GM23338 (cell line): Measurements from ENCODE around the gene CFAP57. TPM values are rescaled to one million over a fixed set of nuclear protein-coding genes. Genes with fewer than 3 reads are reported as not detected.

Experiments used
- ATAC-seq: fragments of 200-7000 bp; cut with Tn5 transposase; 3 replicates; pipeline ENCODE4 v1.9.1; 2020
- DNase-seq: peaks from one replicate; pipeline ENCODE4 v3.0.0-alpha.2; 2015; ENCODE audit warnings: low spot score
- H2AFZ ChIP-seq: fragments of 200-600 bp; sonication (generic); 2 replicates; pipeline ENCODE4 v1.8.0; 2016; ENCODE audit warnings: antibody characterized with exemption, mild to moderate bottlenecking, moderate library complexity
- H3F3A ChIP-seq: fragments of 200-600 bp; sonication (generic); replicated peaks from 2 replicates; pipeline ENCODE4 v1.8.0; 2017; ENCODE audit warnings: antibody characterized with exemption, mixed run types, low read depth
- H3K27ac ChIP-seq: fragments of 200-600 bp; sonication (generic); 2 replicates; pipeline ENCODE4 v1.6.1; 2016; ENCODE audit warnings: low read depth
- H3K27me3 ChIP-seq: fragments of 200-600 bp; sonication (generic); 2 replicates; pipeline ENCODE4 v1.8.0; 2016; ENCODE audit warnings: mild to moderate bottlenecking, mixed run types, moderate library complexity; ENCODE audit not compliant: insufficient read depth
- H3K36me3 ChIP-seq: fragments of 200-600 bp; sonication (generic); 2 replicates; pipeline ENCODE4 v1.8.0; 2016; ENCODE audit warnings: mild to moderate bottlenecking; ENCODE audit not compliant: insufficient read depth
- H3K4me1 ChIP-seq: fragments of 200-600 bp; sonication (generic); 2 replicates; pipeline ENCODE4 v1.8.0; 2016; ENCODE audit warnings: mild to moderate bottlenecking, moderate library complexity; ENCODE audit not compliant: insufficient read depth
- H3K4me2 ChIP-seq: fragments of 200-600 bp; sonication (generic); 2 replicates; pipeline ENCODE4 v1.7.1; 2017; ENCODE audit warnings: mixed run types
- H3K4me3 ChIP-seq: fragments of 200-600 bp; sonication (generic); 2 replicates; pipeline ENCODE4 v1.6.1; 2016; ENCODE audit warnings: mixed run types
- H3K79me2 ChIP-seq: fragments of 200-600 bp; sonication (generic); replicated peaks from 2 replicates; pipeline ENCODE4 v1.8.0; 2017; ENCODE audit warnings: mild to moderate bottlenecking; ENCODE audit not compliant: insufficient read depth
- H3K9me2 ChIP-seq: fragments of 200-600 bp; sonication (generic); 2 replicates; pipeline ENCODE4 v1.8.0; 2017; ENCODE audit not compliant: insufficient read depth
- H4K20me1 ChIP-seq: fragments of 200-600 bp; sonication (generic); replicated peaks from 2 replicates; pipeline ENCODE4 v1.8.0; 2017; ENCODE audit warnings: mild to moderate bottlenecking; ENCODE audit not compliant: insufficient read depth
- H3K27ac Mint-ChIP-seq: 2 replicates; pipeline ENCODE4 v1.8.0; 2020; ENCODE audit warnings: inconsistent platforms, mild to moderate bottlenecking, moderate library complexity, mixed read lengths
- H3K27me3 Mint-ChIP-seq: 3 replicates; pipeline ENCODE4 v1.8.0; 2022; ENCODE audit warnings: low read depth, mild to moderate bottlenecking, moderate library complexity, mixed read lengths, inconsistent platforms; ENCODE audit not compliant: insufficient read depth, poor library complexity
- H3K36me3 Mint-ChIP-seq: 3 replicates; pipeline ENCODE4 v1.8.0; 2021; ENCODE audit warnings: low read depth, mild to moderate bottlenecking, inconsistent platforms, moderate library complexity, mixed read lengths
- H3K4me1 Mint-ChIP-seq: 3 replicates; pipeline ENCODE4 v1.8.0; 2020; ENCODE audit warnings: mild to moderate bottlenecking, inconsistent platforms, mixed read lengths
- H3K4me3 Mint-ChIP-seq: 3 replicates; pipeline ENCODE4 v1.8.0; 2021; ENCODE audit warnings: moderate library complexity, mild to moderate bottlenecking, inconsistent platforms, mixed read lengths
- H3K9me3 Mint-ChIP-seq: 3 replicates; pipeline ENCODE4 v1.8.0; 2020; ENCODE audit warnings: moderate library complexity, mild to moderate bottlenecking, inconsistent platforms, mixed read lengths
- CTCF ChIP-seq, 2 experiments: fragments of 200-600 bp in 1 of 2; sonication (generic) in 1 of 2; conservative IDR thresholded peaks; 2 replicates each; pipeline versions ENCODE4 v1.5.1 to v1.6.1; 2016 to 2017; ENCODE audit warnings: antibody characterized with exemption in 2 of 2, low read depth in 2 of 2, mild to moderate bottlenecking in 2 of 2, moderate library complexity in 1 of 2
- EZH2 ChIP-seq: fragments of 200-600 bp; sonication (generic); IDR thresholded peaks from one replicate; pipeline ENCODE4 v1.8.0; 2017; ENCODE audit warnings: antibody characterized with exemption, mild to moderate bottlenecking, low read depth; ENCODE audit not compliant: unreplicated experiment
- NANOG ChIP-seq: IDR thresholded peaks from 2 replicates; pipeline ENCODE4 v1.6.1; 2016; ENCODE audit warnings: antibody characterized with exemption, borderline replicate concordance
- ZNF114 ChIP-seq: fragments of 250-450 bp; sonication (Bioruptor Pico); IDR thresholded peaks from 2 replicates; pipeline ENCODE4 v1.5.0; 2020; ENCODE audit warnings: mild to moderate bottlenecking, moderate library complexity
- ZNF331 ChIP-seq: fragments of 250-450 bp; sonication (Bioruptor Pico); IDR thresholded peaks from 2 replicates; pipeline ENCODE4 v1.5.0; 2020; ENCODE audit warnings: low read depth, mild to moderate bottlenecking, moderate library complexity
- ZNF462 ChIP-seq: fragments of 250-450 bp; sonication (Bioruptor Pico); IDR thresholded peaks from 2 replicates; pipeline ENCODE4 v1.5.0; 2020; ENCODE audit warnings: mild to moderate bottlenecking, moderate library complexity
- polyA plus RNA-seq: library from polyadenylated mRNA; unstranded; fragments of >200 nt; fragmentation: Nextera tagmentation; extraction: Ambion mirVana; gene quantifications from 2 replicates; pipeline ENCODE4 v1.2.1, GENCODE V29; 2016
- total RNA-seq: library from RNA; depleted of rRNA; stranded (reverse); fragments of >200 nt; shearing (Covaris generic); gene quantifications from 2 replicates; pipeline ENCODE4 v1.2.3, GENCODE V29; 2014

The CFAP57 gene
- total and polyA plus RNA-seq, 2 experiments from 2014 or later, result 0.37 to 0.38 TPM

GRCh38 chr1:43194509-43194908, 22.4 kb downstream of the CFAP57 start (continued):
- TF ChIP-seq ZNF462 (CRISPR knock-in tag), result no peak
- TF ChIP-seq ZNF114 (CRISPR knock-in tag), result no peak
- TF ChIP-seq EZH2, result no peak
- no peak for TF ChIP-seq NANOG

GRCh38 chr1:43197343-43198127, 25.4 kb downstream of the CFAP57 start:
- H3K4me1 Mint-ChIP-seq, result no peaks in the 10 kb centered on the region; the same call in 2 of the 3 replicates
- no peaks in the 10 kb centered on the region for H3K27me3 Mint-ChIP-seq
- Histone ChIP-seq H3K27ac (no peak overlapping the region), H3K4me2 (no peak overlapping the region), H3K4me3 (no peak overlapping the region), H2AFZ (no peak overlapping the region), H3K27me3 (no peaks in the 10 kb centered on the region), H3K79me2 (no peaks in the 10 kb centered on the region), H3K4me1 (no peaks in the 10 kb centered on the region), H3F3A (0 out of 2 replicates have a peak, but pooled peaks cover 3% of the 10 kb centered on the region), H4K20me1 (no peaks in the 10 kb centered on the region), H3K36me3 (no peaks in the 10 kb centered on the region), H3K9me2 (0 out of 2 replicates have a peak, but pooled peaks cover 3% of the 10 kb centered on the region)
- peaks cover 2% of the 10 kb centered on the region; the same call in 1 of the 3 replicates for H3K9me3 Mint-ChIP-seq
- TF ChIP-seq ZNF331 (CRISPR knock-in tag) (no peak), CTCF (conservative IDR thresholded peaks at IDR 0.05; ENCODE audit: low read depth in 2 of 2) (peak in 1 of 2 experiments; percentile 51; a peak in 2 of 4 replicates)
- no peaks in the 10 kb centered on the region for H3K36me3 Mint-ChIP-seq
- no peak overlapping the region for H3K27ac Mint-ChIP-seq
- no peak overlapping the region for H3K4me3 Mint-ChIP-seq
- DNase-seq (peak; percentile 32), ATAC-seq (peak; percentile 77)
